Testis (tissue), 2 donors: Measurements from ENCODE around the gene MED16.

ENCODE experiments used
- CTCF ChIP-seq, 3 experiments: fragments of 450-650 bp in 2 of 3; fragments of 200-600 bp in 1 of 3; sonication (generic) in 1 of 3; IDR thresholded peaks; one replicate each; pipeline ENCODE4 v1.5.1; 2016 to 2019; ENCODE audit warnings: antibody characterized with exemption in 3 of 3, mild to moderate bottlenecking in 2 of 3, moderate library complexity in 1 of 3
- POLR2A ChIP-seq: fragments of 450-650 bp; IDR thresholded peaks from one replicate; pipeline ENCODE4 v1.6.1; 2017; ENCODE audit warnings: antibody characterized with exemption, mild to moderate bottlenecking, moderate library complexity

- no peak for TF ChIP-seq CTCF (IDR thresholded peaks at IDR 0.05)
- TF ChIP-seq POLR2A, result no peak
Measured at GRCh38 chr19:858284-858683, 34.7 kb downstream of the MED16 start.
